Astrocyte (in vitro differentiated cells and primary cell): ENCODE results near the gene UBR3. TPM values are rescaled to one million over a fixed set of nuclear protein-coding genes. Genes with fewer than 3 reads are reported as not detected.

Experiments
- DNase-seq: peaks from one replicate; pipeline ENCODE4 v3.0.0-alpha.2; 2010; ENCODE audit warnings: low read depth
- FAIRE-seq: peaks from 2 replicates; lab custom pipeline; 2011; peaks lifted over from hg19 to GRCh38; lab: Jason Lieb, UNC
- H2AFZ ChIP-seq: 2 replicates; pipeline ENCODE4 v1.6.0; 2012; ENCODE audit warnings: low read depth, low read length, inconsistent platforms
- H3K27ac ChIP-seq: 2 replicates; pipeline ENCODE4 v1.5.1; 2011; ENCODE audit warnings: low read depth, low read length, inconsistent platforms
- H3K27me3 ChIP-seq: 2 replicates; pipeline ENCODE4 v1.6.0; 2011; ENCODE audit warnings: low read length, inconsistent platforms; ENCODE audit not compliant: insufficient read depth
- H3K36me3 ChIP-seq: 2 replicates; pipeline ENCODE4 v1.5.1; 2011; ENCODE audit warnings: low read length, inconsistent platforms; ENCODE audit not compliant: insufficient read depth
- H3K4me1 ChIP-seq: 2 replicates; pipeline ENCODE4 v1.5.1; 2011; ENCODE audit warnings: low read length, inconsistent platforms; ENCODE audit not compliant: insufficient read depth
- H3K4me2 ChIP-seq: 2 replicates; pipeline ENCODE4 v1.6.0; 2012; ENCODE audit warnings: low read length, inconsistent platforms
- H3K4me3 ChIP-seq: 2 replicates; pipeline ENCODE4 v1.5.1; 2011; ENCODE audit warnings: low read depth, mild to moderate bottlenecking, low read length, inconsistent platforms; ENCODE audit not compliant: insufficient read depth
- H3K79me2 ChIP-seq: 2 replicates; pipeline ENCODE4 v1.6.0; 2012; ENCODE audit warnings: mild to moderate bottlenecking, low read length, inconsistent platforms; ENCODE audit not compliant: insufficient read depth
- H3K9ac ChIP-seq: 2 replicates; pipeline ENCODE4 v1.6.0; 2012; ENCODE audit warnings: mild to moderate bottlenecking, low read length, inconsistent platforms
- H3K9me3 ChIP-seq: 2 replicates; pipeline ENCODE4 v1.5.1; 2012; ENCODE audit warnings: low read depth, mild to moderate bottlenecking, low read length, inconsistent platforms; ENCODE audit not compliant: insufficient read depth
- H4K20me1 ChIP-seq: 2 replicates; pipeline ENCODE4 v1.6.0; 2012; ENCODE audit warnings: low read length, inconsistent platforms; ENCODE audit not compliant: insufficient read depth
- H3K27ac Mint-ChIP-seq: one replicate; pipeline ENCODE4 v1.8.0; 2021; ENCODE audit warnings: mild to moderate bottlenecking, mixed read lengths; ENCODE audit not compliant: unreplicated experiment
- H3K27me3 Mint-ChIP-seq: one replicate; pipeline ENCODE4 v1.8.0; 2021; ENCODE audit warnings: low read depth, mixed read lengths; ENCODE audit not compliant: unreplicated experiment
- H3K36me3 Mint-ChIP-seq: one replicate; pipeline ENCODE4 v1.8.0; 2021; ENCODE audit warnings: low read depth, mixed read lengths; ENCODE audit not compliant: unreplicated experiment
- H3K4me1 Mint-ChIP-seq: one replicate; pipeline ENCODE4 v1.8.0; 2021; ENCODE audit warnings: low read depth, mixed read lengths; ENCODE audit not compliant: unreplicated experiment
- H3K4me3 Mint-ChIP-seq: one replicate; pipeline ENCODE4 v1.8.0; 2021; ENCODE audit warnings: mild to moderate bottlenecking, moderate library complexity, mixed read lengths; ENCODE audit not compliant: unreplicated experiment
- H3K9me3 Mint-ChIP-seq: one replicate; pipeline ENCODE4 v1.8.0; 2021; ENCODE audit warnings: mild to moderate bottlenecking, mixed read lengths; ENCODE audit not compliant: unreplicated experiment
- EZH2 ChIP-seq: IDR thresholded peaks from 2 replicates; pipeline ENCODE4 v1.6.1; 2012; ENCODE audit warnings: mild to moderate bottlenecking, low read length, inconsistent platforms; ENCODE audit not compliant: insufficient read depth
- total RNA-seq: library from RNA; stranded (reverse); gene quantifications from 2 replicates; pipeline ENCODE4 v1.2.1, GENCODE V29; 2021
- TF ChIP-seq, protein P1 (sequence below): IDR thresholded peaks from 2 replicates; pipeline ENCODE4 v1.5.1; 2011; ENCODE audit warnings: low read depth, mild to moderate bottlenecking, inconsistent platforms, low read length, moderate library complexity; ENCODE audit not compliant: insufficient read depth

Gene UBR3
- total RNA-seq, 1 donor from 2014 or later: 18.7 TPM

DNA sequence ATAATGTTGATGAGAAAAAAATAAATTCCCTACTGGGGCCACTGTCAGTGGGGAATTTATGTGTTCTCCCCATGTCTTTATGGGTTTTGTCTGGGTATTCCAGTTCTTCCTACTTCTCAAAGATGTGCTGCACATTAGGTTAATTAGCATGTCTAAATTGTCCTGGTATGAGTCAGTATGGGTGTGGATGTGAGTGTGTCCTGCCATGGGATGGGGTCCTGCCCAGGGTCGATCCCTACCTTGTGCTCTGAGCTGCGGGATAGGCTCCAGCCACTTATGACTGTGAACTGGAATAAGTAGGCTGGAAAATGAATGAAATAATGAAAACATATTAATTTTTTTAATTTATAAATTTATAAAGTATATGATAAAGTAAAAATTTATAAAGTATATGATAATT is 167.5 kb downstream of the UBR3 start:
- Mint-ChIP-seq H3K9me3 (no peaks in the 10 kb centered on the region), H3K27ac (no peak overlapping the region), H3K27me3 (no peaks in the 10 kb centered on the region), H3K36me3 (peaks cover 6% of the 10 kb centered on the region), H3K4me3 (no peak overlapping the region), H3K4me1 (no peaks in the 10 kb centered on the region)
- no peak overlapping the region for H3K9ac ChIP-seq
- H3K4me3 ChIP-seq: no peak overlapping the region
- H3K27ac ChIP-seq: no peak overlapping the region
- H3K4me1 ChIP-seq: no peaks in the 10 kb centered on the region
- H3K36me3 ChIP-seq: peaks cover 4% of the 10 kb centered on the region
- H3K9me3 ChIP-seq: no peaks in the 10 kb centered on the region
- FAIRE-seq (no peak), DNase-seq (no peak)
- no peaks in the 10 kb centered on the region for H3K79me2 ChIP-seq
- H3K27me3 ChIP-seq: no peaks in the 10 kb centered on the region
- no peaks in the 10 kb centered on the region for H4K20me1 ChIP-seq
- H3K4me2 ChIP-seq: no peak overlapping the region
- TF ChIP-seq, protein P1, sequence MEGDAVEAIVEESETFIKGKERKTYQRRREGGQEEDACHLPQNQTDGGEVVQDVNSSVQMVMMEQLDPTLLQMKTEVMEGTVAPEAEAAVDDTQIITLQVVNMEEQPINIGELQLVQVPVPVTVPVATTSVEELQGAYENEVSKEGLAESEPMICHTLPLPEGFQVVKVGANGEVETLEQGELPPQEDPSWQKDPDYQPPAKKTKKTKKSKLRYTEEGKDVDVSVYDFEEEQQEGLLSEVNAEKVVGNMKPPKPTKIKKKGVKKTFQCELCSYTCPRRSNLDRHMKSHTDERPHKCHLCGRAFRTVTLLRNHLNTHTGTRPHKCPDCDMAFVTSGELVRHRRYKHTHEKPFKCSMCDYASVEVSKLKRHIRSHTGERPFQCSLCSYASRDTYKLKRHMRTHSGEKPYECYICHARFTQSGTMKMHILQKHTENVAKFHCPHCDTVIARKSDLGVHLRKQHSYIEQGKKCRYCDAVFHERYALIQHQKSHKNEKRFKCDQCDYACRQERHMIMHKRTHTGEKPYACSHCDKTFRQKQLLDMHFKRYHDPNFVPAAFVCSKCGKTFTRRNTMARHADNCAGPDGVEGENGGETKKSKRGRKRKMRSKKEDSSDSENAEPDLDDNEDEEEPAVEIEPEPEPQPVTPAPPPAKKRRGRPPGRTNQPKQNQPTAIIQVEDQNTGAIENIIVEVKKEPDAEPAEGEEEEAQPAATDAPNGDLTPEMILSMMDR: no peak
- TF ChIP-seq EZH2: no peak
- no peak overlapping the region for H2AFZ ChIP-seq

DNA sequence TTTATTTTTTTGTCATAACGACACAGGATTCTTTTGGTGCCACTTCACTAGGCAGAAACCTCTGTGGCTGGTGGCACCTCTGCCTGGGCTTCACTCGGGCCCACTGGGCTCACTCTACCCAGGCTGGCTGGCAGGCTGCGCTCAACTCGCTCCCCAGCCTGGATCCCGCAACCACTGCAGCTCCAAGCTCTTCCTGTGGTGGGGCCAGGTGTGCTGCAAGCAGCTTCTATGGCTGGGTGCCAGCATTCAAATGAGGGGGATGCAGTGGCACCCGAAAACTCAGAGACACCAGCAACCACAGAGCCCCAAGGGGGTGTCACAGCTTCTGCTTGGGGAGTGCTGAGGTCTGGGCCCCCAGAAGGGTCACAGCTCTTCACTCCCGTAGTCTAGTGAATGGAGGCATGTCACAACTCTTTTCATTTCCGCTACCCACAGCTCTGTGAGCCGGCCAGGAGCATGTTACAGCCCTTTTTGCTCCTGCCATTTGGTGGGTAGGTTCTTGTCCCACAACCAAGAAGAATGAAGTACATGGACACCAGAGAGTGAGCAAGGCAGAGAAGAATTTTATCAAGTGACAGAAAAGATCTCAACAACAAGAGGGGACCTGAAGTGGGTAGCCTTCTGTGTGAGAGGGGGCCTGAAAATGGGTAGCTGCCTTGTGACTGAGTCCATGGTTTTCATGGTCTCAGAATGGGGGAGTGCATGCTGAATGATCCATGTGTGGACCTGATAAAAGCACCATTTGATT is 170.1 kb downstream of the UBR3 start:
- TF ChIP-seq, protein P1: no peak
- TF ChIP-seq EZH2: no peak
- Histone ChIP-seq H3K27me3 (no peaks in the 10 kb centered on the region), H3K4me1 (no peaks in the 10 kb centered on the region), H3K27ac (no peak overlapping the region), H3K36me3 (peaks cover 4% of the 10 kb centered on the region), H2AFZ (no peak overlapping the region), H3K4me2 (no peak overlapping the region), H3K9ac (no peak overlapping the region), H3K79me2 (no peaks in the 10 kb centered on the region), H3K4me3 (no peak overlapping the region), H3K9me3 (no peaks in the 10 kb centered on the region), H4K20me1 (no peaks in the 10 kb centered on the region)
- H3K27ac Mint-ChIP-seq: no peak overlapping the region
- DNase-seq: no peak
- no peaks in the 10 kb centered on the region for H3K4me1 Mint-ChIP-seq
- H3K36me3 Mint-ChIP-seq: peaks cover 9% of the 10 kb centered on the region
- H3K9me3 Mint-ChIP-seq: no peaks in the 10 kb centered on the region
- H3K4me3 Mint-ChIP-seq: no peak overlapping the region
- H3K27me3 Mint-ChIP-seq: no peaks in the 10 kb centered on the region
- no peak for FAIRE-seq

DNA sequence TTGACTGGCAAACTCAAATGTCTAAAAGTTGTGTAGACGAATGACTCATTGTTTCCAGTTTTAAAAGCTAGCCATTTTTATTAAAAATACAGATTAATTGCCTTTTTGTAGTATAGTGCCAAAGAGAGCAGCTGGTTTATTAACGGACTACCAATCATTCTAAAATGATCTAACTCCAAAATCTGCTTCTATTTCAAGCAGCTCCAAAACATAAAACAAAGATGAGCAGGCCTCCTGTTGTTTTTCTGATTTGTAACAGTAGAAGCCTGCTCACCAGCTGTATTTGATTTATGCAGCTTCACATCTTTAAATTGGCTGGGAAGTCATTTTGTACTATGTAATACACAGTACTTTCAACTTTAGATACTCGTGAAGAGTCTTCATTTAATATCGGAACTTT is 171.8 kb downstream of the UBR3 start:
- no peaks in the 10 kb centered on the region for H3K9me3 Mint-ChIP-seq
- H4K20me1 ChIP-seq: no peaks in the 10 kb centered on the region
- no peak overlapping the region for H3K4me3 Mint-ChIP-seq
- H3K79me2 ChIP-seq: no peaks in the 10 kb centered on the region
- no peaks in the 10 kb centered on the region for H3K9me3 ChIP-seq
- no peak overlapping the region for H3K4me3 ChIP-seq
- no peak overlapping the region for H3K4me2 ChIP-seq
- H3K27me3 Mint-ChIP-seq: no peaks in the 10 kb centered on the region
- no peaks in the 10 kb centered on the region for H3K4me1 ChIP-seq
- no peak overlapping the region for H3K27ac ChIP-seq
- DNase-seq (no peak), FAIRE-seq (no peak)
- H3K27ac Mint-ChIP-seq: no peak overlapping the region
- H3K27me3 ChIP-seq: no peaks in the 10 kb centered on the region
- peaks cover 13% of the 10 kb centered on the region for H3K36me3 Mint-ChIP-seq
- no peak for TF ChIP-seq EZH2
- TF ChIP-seq, protein P1: no peak
- H2AFZ ChIP-seq: no peak overlapping the region
- H3K9ac ChIP-seq: no peak overlapping the region
- H3K4me1 Mint-ChIP-seq: no peaks in the 10 kb centered on the region
- H3K36me3 ChIP-seq: peaks cover 8% of the 10 kb centered on the region
